Smooth muscle cell of the umbilical artery (primary cell): ENCODE results near the gene NSG1. TPM values are rescaled to one million over a fixed set of nuclear protein-coding genes. Genes with fewer than 3 reads are reported as not detected.

ENCODE experiments used
- total RNA-seq: library from RNA; depleted of rRNA; stranded (reverse); fragments of >200 nt; gene quantifications from 2 replicates; pipeline ENCODE4 v1.2.3, GENCODE V29; 2014

NSG1 gene
- 1.2 and 2.6 TPM in 2 replicates for total RNA-seq

GRCh38 chr4:4386736-4387392, at the start of gene NSG1:
Gene NSG1, plus strand, starts transcription at chr4:4387102. Its CDS starts 528 bp downstream, at chr4:4387630.

Other genes starting within 250 kb of the NSG1 start
- gene OTOP1, start 160.2 kb upstream of the NSG1 start, total RNA-seq, result not detected in 2 replicates
- gene TMEM128, start 138.9 kb upstream of the NSG1 start, total RNA-seq, result 15.1 and 18.4 TPM in 2 replicates
- 9.2 and 13.9 TPM in 2 replicates for gene LYAR, start 96.9 kb upstream of the NSG1 start, total RNA-seq
- gene ZBTB49, start 96.9 kb upstream of the NSG1 start, total RNA-seq, result 3.6 and 4.9 TPM in 2 replicates
- gene STX18, start 154.9 kb downstream of the NSG1 start, total RNA-seq, result 24.6 and 26.2 TPM in 2 replicates